GM18508 (cell line): Measurements from ENCODE around the gene RPS10.
"Not testable (repeated sequence)": the region's sequence is repeated elsewhere in the genome, so short reads cannot be mapped to it uniquely, and the experiment has no call there.

Source experiments
- ATAC-seq: cut with Tn5 transposase; IDR thresholded peaks from one replicate; pipeline ENCODE4 v1.9.1; 2021; ENCODE audit warnings: moderate number of reproducible peaks; ENCODE audit not compliant: insufficient read depth, unreplicated experiment

RPS10 gene

DNA sequence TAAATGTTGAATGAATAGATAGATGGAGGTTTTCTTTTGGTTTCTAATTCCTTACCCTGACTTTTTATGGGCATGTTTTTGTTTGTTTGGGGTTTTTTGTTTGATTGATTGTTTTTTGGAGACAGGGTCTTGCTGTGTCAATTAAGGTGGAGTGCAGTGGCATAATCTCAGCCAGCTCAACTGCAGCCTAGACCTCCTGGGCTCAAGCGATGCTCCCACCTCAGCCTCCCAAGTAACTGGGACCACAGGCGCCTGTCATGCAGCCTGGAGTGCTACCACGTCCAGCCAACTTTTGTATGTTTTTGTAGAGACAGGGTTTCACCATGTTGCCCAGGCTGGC, 31.9 kb downstream of the RPS10 start:
- ATAC-seq, result no peak

DNA sequence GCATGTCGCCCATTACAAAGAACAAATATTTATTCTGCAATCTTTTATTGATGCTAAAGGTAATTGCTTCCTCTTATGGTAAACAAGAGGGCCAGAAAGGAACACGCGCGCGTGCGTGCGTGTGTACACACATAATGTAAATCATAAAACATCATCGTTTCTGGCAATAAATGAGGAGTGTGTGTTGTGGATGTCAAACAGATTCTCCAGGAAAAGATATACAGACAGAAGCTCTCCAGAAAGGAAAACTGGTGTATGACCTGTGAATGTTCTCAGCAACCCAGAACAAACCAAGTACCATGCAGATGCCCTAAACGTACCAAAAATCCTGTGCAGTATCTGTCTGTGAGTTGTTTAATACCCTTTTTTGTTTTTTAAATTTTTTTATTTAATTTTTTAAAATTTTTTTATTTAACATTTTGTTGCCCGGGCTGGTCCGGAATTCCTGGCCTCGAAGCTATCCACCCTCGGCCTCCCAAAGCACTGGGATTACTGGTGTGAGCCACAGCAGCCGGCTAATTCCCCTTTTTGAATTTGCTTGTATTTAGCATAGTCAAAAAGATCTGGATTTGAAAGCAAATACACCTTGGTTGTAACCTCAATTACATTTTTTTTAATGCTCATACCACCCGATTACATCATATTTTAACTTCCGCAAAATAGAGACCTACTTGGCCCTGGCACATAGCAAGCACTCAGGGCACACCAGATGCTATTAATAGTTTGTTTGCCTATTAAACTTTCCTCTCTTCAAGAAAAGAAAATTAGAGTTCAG, 32.5 kb downstream of the RPS10 start:
- ATAC-seq, result no peak

- no peak for ATAC-seq
Measured at GRCh38 chr6:34392497-34393190, 33.2 kb downstream of the RPS10 start, which contains the start of gene NUDT3. TSS of gene NUDT3 (minus strand) at chr6:34392669. CDS start at chr6:34392362, 307 bp downstream.

DNA sequence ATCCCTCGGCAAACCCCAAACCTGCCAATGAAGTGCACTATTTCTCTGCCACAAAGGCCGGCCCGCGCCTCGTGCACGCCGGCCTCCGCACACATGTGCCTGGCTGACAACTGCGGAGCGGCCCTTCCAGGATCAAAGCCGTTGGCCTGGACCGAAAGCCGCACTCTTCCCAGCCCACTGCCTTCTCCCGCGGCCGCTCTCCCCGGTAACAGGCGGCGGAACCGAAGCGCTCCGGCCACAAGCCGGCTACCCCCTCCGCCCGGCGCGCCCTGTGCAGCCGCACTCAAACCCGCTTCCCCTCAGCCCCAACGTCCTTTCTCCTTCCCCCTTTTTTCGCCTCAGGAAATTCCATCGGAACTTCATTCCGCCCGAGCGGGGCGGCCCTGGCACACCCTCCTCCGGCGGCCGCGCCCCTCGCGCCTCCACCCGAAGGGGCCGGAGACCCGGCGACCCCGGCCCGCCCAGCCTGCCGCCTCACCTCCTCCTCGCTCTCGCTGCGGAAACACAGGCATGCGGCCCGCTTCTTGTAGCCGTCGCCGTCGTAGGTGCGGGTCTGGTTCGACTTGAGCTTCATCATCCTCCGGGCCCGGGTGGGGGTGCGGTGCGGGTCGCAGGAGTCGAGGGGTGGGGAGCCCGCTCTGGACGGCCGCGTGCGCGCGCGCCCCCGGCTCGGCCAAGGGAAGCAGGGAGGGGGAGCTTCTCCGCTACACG, 33.9 kb downstream of the RPS10 start:
- ATAC-seq, result no peak

GRCh38 chr6:34391473-34391785, 34.4 kb downstream of the RPS10 start:
- no peak for ATAC-seq

DNA sequence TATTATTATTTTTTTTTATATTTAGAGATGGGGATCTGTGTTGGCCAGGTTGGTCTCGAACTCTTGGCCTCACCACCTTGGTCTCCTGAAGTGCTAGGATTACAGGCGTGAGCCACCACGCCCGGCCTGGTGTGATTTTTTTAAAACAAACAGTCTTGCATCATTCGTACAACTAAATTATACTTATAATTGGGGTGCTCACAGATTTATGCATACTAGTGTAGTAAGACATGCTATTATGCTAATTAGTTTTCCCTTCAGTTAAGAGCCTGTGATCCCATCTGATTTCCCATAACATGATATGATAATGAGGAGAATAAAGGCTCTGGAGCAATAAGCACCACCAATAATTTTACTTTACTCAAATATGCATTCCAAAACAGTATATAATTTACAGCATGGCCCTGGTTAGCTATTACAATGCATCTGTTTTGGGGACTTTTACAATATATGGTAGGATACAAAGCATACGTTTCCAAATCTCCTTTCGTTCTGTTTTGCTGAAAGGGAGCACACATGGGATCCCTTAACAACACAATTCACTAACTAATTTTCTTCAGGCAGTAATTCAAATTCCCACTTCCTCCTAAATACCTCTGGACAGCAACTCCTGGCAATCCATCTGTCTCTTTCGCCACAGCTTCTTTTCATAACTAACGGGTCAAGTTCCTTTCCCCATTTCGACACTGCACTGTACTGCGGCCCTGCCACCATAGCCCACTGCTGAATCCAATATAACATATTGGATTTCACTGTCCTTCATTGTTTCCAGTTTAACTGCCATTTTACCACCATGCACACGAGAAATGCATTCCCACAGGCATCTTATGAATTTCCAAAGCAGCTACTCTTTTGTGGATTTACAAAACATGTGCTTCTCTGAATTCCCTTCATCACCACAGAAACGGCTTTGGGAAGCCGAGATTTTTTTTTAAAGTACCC, 35.1 kb downstream of the RPS10 start:
- no peak for ATAC-seq

DNA sequence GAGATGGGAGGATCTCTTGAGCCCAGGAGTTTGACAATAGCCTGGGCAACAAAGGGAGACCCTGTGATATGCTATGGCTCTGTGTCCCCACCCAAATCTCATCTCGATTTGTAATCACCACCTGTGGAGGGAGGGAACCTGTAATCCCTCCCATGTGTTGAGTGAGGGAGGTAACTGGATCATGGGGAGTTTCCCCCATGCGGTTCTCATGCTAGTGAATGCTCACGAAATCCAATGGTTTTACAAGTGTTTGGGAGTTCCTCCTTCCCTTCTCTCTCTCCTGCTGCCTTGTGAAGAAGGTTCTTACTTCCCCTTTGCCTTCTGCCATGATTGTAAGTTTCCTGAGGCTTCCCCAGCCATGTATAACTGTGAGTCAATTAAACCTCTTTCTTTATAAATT, 36.8 kb downstream of the RPS10 start:
- ATAC-seq, result no peak

DNA sequence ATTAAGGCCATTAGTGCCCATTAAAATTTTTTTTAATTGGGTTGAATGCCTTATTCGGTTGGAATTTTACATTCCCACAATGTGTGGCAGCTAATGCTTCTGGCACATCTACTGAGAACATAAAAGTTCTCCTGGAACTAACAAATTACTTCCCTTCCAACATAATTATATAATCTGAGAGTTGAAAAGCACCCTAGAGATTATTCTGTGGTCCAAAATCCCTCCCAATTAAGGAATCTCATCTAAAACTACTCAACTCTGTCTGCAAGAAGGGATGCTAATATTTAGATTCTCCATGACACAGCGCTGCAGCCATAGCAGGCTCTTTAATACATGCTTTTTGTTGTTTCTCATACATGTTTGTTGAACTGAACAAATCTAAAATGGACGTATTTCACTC, 37.4 kb downstream of the RPS10 start:
- ATAC-seq, result no peak

GRCh38 chr6:34386316-34387137, 39.3 kb downstream of the RPS10 start:
- no peak for ATAC-seq

DNA sequence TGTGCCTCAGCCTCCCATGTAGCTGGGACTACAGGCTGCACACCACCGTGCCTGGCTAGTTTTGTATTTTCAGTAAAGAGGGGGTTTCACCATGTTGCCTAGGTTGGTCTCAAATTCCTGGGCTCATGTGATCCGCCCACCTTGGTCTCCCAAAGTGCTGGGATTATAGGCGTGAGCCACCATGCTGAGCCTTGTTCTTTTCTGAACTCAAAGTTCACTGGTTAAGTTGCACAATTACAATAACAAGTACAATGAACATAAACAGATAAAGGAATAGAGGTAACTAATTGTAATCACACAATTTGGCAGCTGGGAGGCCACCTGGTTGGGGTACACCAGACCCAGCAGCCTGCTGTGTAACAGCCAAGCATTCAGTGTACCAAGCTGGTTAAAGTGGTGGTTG, 40.1 kb downstream of the RPS10 start:
- no peak for ATAC-seq

GRCh38 chr6:34384321-34385153, 41.3 kb downstream of the RPS10 start:
- ATAC-seq, result no peak

- no peak for ATAC-seq
Measured at GRCh38 chr6:34383656-34384320, 42.1 kb downstream of the RPS10 start.

DNA sequence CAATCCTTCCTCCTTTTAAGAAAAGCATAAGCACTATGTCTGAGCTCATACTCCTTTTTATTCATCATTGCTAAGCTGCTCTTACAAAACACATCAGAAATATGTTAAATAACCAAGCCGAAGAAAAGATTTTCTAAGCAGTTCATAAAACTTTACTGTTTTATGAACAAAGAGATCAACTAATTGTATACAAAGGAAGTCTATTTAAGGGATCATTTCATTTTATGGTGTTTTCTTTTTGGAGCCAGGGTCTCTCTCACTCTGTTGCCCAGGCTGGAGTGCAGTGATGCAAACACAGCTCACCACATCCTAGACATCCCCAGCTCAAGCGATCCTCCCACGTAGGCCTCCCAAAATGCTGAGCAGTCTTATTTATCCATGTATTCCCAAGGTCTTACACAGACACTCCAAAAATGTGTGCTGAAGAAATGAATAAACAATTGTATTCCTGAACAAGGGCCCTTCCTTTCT, 42.7 kb downstream of the RPS10 start:
- ATAC-seq, result no peak

GRCh38 chr6:34381081-34381480, 44.8 kb downstream of the RPS10 start:
- no peak for ATAC-seq

DNA sequence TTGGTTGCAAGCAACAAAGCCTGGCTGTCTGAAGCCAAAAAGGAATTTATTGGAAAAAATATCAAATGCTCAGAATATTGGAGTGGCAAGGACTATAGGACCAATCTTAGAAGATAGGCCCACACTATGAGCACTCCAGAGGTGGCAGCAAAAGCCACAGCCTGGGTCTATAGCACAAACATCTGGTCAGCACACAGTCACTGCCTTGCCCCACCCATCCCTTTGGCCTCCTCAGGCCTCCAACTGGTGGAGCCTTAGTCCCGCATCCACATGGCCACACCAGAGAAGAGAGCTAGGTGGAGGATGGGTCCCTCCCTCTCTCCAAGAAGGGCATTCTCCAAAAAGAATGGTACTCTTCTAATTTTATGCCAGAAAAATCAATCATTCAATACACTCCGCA, 47.4 kb downstream of the RPS10 start:
- ATAC-seq, result no peak

DNA sequence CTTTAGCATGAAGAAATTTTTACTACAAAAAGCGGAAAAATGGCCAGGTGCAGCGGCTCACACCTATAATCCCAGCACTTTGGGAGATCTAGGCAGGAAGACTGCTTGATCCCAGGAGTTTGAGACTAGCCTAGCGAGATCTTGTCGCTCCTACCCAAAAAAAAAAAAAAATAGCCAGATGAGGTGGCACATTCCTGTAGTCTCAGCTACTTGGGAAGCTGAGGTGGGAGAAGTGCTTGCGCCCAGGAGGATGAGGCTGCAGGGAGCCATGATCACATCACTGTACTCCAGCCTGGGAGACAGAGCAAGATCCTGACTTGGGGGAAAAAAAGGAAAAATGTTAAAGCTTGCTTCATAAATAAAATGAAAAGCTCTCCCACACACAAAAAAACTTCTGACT, 47.9 kb downstream of the RPS10 start:
- ATAC-seq, result no peak

DNA sequence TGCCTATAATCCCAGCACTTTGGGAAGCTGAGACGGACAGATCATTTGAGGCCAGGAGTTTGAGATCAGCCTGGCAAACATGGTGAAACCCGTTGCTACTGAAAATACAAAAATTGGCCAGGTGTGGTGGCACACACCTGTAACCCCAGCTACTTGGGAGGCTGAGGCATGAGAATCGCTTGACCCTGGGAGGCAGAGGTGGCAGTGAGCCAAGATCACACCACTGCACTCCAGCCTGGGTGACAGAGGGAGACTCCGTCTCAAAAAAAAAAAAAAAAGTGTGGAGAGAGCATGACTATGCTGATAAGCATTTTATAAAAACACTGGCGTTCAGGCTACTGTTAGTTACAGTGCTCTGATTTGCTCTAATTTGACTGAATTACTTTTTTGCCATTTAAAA, 48.3 kb downstream of the RPS10 start:
- not testable (repeated sequence) for ATAC-seq

DNA sequence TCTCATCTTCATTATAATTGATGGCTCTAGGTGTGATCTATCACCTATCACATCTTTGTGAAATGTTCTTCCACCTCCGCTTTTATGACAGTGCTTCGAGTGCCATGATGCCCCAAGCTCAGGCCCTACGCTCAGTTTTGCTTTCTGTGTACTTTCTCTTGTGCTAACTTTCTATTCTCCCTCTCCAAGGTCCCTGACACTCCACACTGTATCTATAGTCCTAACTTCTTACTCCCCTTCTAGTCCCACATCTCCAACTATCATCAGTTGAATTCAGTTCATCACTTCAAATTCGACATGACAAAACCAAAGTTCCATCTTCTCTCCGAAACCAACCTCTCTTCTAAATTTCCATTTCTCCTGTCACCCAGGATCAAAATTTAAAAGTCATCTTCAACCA, 50.0 kb downstream of the RPS10 start:
- ATAC-seq, result no peak
